GM13977 (cell line): Measurements from ENCODE around the gene CFAP54.
A peak's percentile ranks its signal among the peaks of the same experiment; 100 is the strongest.

ENCODE experiments used
- DNase-seq: peaks from one replicate; pipeline ENCODE4 v3.0.0; 2012; ENCODE audit warnings: low spot score
- in situ Hi-C: fragments of 300-500 bp; cut with MboI; formaldehyde crosslinking; loops from one replicate; pipeline ENCODE4 v1.12.0; 2022; ENCODE audit warnings: low sequenced_read_pairs, low pct_unique_long_range_greater_than_20kb, mixed read lengths, inconsistent platforms; ENCODE audit not compliant: unreplicated experiment
- TF ChIP-seq, protein P1 (sequence below): IDR thresholded peaks from 2 replicates; pipeline ENCODE4 v1.5.1; 2012; ENCODE audit warnings: mild to moderate bottlenecking, control low read depth; ENCODE audit not compliant: insufficient read depth; ENCODE audit errors: extremely low read depth, missing control alignments

The CFAP54 gene, protein sequence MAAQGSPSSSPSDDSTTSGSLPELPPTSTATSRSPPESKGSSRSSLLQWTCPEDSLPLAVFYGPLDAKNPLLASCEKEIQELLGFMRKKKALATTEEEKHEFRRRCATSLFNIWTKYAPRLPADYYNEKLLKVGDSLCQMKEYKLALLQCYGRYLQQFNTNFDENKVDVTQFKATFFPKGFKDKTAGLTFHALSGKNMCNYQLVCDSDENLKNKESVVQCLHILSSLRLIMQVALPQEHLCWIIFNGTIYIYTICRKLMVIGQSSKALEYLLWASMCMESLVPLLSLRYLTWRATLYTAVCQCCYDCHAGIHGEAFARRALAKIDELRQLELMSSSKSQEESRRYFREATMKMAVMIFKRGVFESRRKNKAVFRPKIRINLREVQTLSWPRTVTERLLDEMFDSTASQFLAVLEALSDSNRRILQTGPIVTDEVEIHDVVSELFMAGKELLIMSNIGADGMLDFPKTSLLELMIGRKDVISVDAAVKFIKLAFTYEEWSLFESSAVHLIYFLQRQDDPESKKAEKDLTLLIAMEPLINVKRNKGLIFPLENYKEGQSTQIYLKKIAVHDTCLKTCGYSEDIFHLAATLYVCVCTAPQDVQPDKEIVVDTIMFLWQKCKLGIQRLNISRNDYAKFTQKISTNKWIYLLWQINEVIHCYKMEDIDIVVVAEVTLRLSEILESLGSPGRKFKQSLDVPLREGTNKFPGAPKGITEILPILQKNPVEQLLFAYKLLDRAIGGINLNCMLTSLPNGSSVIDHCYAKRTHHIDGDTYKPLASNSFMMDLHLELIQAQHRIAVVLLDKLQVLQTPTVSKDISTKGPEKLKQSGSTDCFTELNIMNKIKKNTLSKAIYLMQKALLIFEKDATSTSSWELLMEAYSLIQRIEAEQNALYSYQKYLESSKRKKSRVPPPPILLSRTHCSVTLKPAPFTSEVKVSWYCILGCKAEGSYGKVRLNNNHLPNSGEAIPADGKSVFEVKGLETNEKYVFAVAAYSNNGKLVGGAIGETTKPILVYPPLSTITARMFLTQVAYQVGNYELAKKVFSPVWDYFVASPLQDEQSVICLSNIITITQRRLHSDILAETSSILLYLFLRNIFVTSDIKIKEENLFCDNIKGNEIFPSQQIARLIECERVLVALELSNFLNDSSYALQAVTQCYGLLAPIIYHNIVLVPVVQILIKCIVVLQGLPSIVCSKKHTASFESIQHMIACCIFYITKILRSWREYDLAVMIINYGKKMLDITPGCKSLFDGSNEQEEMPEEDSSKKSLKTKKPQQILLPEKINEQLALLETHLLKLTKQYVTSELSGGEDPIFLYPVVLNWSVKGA (N-terminal part only)

GRCh38 chr12:96489392-96490056, at the start of gene CFAP54:
Gene CFAP54, plus strand, starts transcription at chr12:96489577. Its CDS starts 33 bp downstream, at chr12:96489610.
- in situ Hi-C loops, result no loop called here
- peak; percentile 89 for DNase-seq
- TF ChIP-seq, protein P1, sequence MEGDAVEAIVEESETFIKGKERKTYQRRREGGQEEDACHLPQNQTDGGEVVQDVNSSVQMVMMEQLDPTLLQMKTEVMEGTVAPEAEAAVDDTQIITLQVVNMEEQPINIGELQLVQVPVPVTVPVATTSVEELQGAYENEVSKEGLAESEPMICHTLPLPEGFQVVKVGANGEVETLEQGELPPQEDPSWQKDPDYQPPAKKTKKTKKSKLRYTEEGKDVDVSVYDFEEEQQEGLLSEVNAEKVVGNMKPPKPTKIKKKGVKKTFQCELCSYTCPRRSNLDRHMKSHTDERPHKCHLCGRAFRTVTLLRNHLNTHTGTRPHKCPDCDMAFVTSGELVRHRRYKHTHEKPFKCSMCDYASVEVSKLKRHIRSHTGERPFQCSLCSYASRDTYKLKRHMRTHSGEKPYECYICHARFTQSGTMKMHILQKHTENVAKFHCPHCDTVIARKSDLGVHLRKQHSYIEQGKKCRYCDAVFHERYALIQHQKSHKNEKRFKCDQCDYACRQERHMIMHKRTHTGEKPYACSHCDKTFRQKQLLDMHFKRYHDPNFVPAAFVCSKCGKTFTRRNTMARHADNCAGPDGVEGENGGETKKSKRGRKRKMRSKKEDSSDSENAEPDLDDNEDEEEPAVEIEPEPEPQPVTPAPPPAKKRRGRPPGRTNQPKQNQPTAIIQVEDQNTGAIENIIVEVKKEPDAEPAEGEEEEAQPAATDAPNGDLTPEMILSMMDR, result peak; percentile 93

DNA sequence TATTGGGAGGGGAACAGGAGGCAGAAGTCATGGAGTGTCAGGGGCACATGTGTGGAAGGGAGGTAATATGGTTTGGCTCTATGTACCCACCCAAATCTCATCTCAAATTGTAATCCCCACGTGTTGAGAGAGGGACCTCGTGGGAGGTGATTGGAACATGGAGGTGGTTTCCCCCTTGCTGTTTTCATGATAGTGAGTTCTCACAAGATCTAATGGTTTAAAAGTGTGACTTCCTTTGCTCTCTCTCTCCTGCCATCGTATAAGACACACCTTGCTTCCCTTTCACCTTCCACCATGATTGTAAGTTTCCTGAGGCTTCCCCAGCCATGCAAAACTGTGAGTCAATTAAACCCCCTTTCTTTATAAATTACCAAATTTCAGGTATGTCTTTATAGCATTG, 47.6 kb upstream of the CFAP54 start:
- no peak for DNase-seq
- in situ Hi-C loops, result no loop called here
- TF ChIP-seq, protein P1, result no peak

GRCh38 chr12:96442906-96443305, 46.5 kb upstream of the CFAP54 start:
- DNase-seq, result no peak
- in situ Hi-C loops, result no loop called here
- TF ChIP-seq, protein P1, result no peak

GRCh38 chr12:96444399-96444798, 45.0 kb upstream of the CFAP54 start:
- DNase-seq, result no peak
- in situ Hi-C loops, result no loop called here
- TF ChIP-seq, protein P1, result no peak

DNA sequence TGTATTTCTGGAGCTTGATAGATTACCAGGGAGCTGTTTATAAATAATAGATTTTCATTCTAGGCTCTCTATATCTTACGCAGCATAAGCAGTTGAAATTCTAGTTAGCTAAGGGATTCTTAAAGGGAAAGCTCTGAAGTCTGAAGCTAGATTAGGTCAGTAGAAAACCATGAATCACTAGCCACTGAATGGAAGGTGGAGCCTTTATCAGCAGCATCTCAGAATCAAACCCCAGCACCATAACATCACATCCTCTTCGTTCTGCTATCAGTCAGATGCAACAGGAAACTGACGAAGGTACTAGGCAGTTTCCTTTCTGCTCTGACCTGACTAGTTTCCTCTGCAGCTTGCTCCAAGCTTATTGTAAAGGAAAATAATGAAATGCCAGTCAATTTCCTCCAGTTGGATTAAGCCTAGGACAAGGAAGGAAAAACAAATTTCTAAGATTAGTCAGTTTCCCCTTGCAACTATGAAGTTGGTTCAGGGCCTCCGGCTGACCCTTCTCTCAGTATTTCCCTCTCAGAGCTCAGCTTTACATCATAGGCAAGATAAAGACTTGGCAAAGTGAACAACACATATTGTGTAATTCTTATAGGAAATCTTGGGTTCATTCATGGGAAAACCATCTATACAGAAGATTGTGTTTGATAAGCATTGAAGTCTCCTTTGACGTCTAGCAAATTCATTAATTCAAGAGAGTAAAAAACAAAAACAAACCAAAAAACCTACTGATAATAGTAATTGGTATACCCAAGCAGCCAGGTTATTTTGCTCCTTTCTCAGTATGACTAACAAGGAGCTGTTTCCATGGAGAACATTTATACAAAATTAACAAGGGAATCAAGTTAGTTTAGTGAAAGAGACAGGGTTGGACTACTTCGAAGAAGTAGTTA, 43.4 kb upstream of the CFAP54 start:
- peak; percentile 65 for DNase-seq
- TF ChIP-seq, protein P1, result no peak
- in situ Hi-C loops, result no loop called here
